K562 (cell line): ENCODE data around the gene NAP1L1. TPM values are rescaled to one million over a fixed set of nuclear protein-coding genes. Genes with fewer than 3 reads are reported as not detected.

Experiments
- ATAC-seq: fragments of 200-7000 bp; cut with Tn5 transposase; 3 replicates; pipeline ENCODE4 v1.9.1; 2020; ENCODE audit warnings: moderate library complexity
- BruUV-seq: library from RNA; stranded (reverse); fragments of 400-500 nt; replicated peaks from 2 replicates; lab custom pipeline; 2021; lab: Mats Ljungman, UMichigan
- CTCF ChIA-PET: fragments of 300-600 bp; formaldehyde crosslinking; extraction: SDS; loops from one replicate; lab custom pipeline; 2021; ENCODE audit warnings: low intra/inter-chr PET ratio; lab: Yijun Ruan, JAX
- POLR2A ChIA-PET: fragments of 300-600, 350-650 bp; sonication (Branson Sonifier 250); formaldehyde crosslinking; extraction: SDS; loops from one replicate; lab custom pipeline; 2021; ENCODE audit warnings: antibody characterized with exemption, inconsistent platforms; lab: Yijun Ruan, JAX
- DNase-seq, 4 experiments: peaks; one replicate each; pipeline versions ENCODE4 v3.0.0 to v3.0.0-alpha.2; 2011 to 2018; ENCODE audit warnings: low spot score in 3 of 4, mixed read lengths in 3 of 4; ENCODE audit errors: extremely low read depth in 1 of 4
- FAIRE-seq: peaks from 2 replicates; lab custom pipeline; 2011; peaks lifted over from hg19 to GRCh38; lab: Jason Lieb, UNC
- H2AFZ ChIP-seq: 2 replicates; pipeline ENCODE4 v1.6.0; 2011; ENCODE audit warnings: low read depth, low read length, control low read depth, inconsistent platforms
- H3K27ac ChIP-seq: fragments of 200-600 bp; 3 replicates; pipeline ENCODE4 v1.8.0; 2011; ENCODE audit warnings: low read depth, mild to moderate bottlenecking, control low read depth, inconsistent platforms, low read length, moderate library complexity, mixed read lengths; ENCODE audit errors: extremely low read depth
- H3K27me3 ChIP-seq, 2 experiments: fragments of 300-600 bp in 1 of 2; 2 replicates in 1 of 2; 3 replicates in 1 of 2; pipeline versions ENCODE4 v1.6.0 to v1.8.0; 2011; ENCODE audit warnings: inconsistent platforms in 2 of 2, low read length in 2 of 2, mild to moderate bottlenecking in 1 of 2, mixed read lengths in 1 of 2, moderate library complexity in 1 of 2; ENCODE audit not compliant: control insufficient read depth in 2 of 2, insufficient read depth in 2 of 2
- H3K36me3 ChIP-seq: fragments of 300-600 bp; 3 replicates; pipeline ENCODE4 v1.8.0; 2011; ENCODE audit warnings: mild to moderate bottlenecking, low read length, inconsistent platforms; ENCODE audit not compliant: control insufficient read depth, insufficient read depth
- H3K4me1 ChIP-seq, 2 experiments: fragments of 200-600 bp in 1 of 2; replicated peaks in 1 of 2; 2 replicates in 1 of 2; 3 replicates in 1 of 2; pipeline versions ENCODE4 v1.5.1 to v1.8.0; 2011; ENCODE audit warnings: inconsistent platforms in 2 of 2, low read length in 2 of 2, mild to moderate bottlenecking in 1 of 2, mixed read lengths in 1 of 2, moderate library complexity in 1 of 2; ENCODE audit not compliant: control insufficient read depth in 2 of 2, insufficient read depth in 2 of 2
- H3K4me2 ChIP-seq: 2 replicates; pipeline ENCODE4 v1.6.1; 2011; ENCODE audit warnings: low read length, control low read depth, inconsistent platforms, mixed read lengths; ENCODE audit not compliant: insufficient read depth
- H3K4me3 ChIP-seq: fragments of 200-600 bp; sonication (generic), shearing (Covaris generic); 2 replicates; pipeline ENCODE4 v1.5.1; 2016; ENCODE audit warnings: control low read depth, inconsistent platforms
- H3K79me2 ChIP-seq: fragments of 200-600 bp; 3 replicates; pipeline ENCODE4 v1.8.0; 2011; ENCODE audit warnings: low read length, inconsistent platforms; ENCODE audit not compliant: control insufficient read depth, insufficient read depth
- H3K9ac ChIP-seq, 2 experiments: 2 replicates each; pipeline versions ENCODE4 v1.6.0 to v1.6.1; 2011; ENCODE audit warnings: low read depth in 2 of 2, low read length in 2 of 2, control low read depth in 1 of 2, inconsistent platforms in 1 of 2, mild to moderate bottlenecking in 1 of 2, mixed read lengths in 1 of 2; ENCODE audit not compliant: insufficient read depth in 1 of 2
- H3K9me1 ChIP-seq: one replicate; pipeline ENCODE4 v1.6.0; 2011; ENCODE audit warnings: inconsistent platforms, mild to moderate bottlenecking, low read length, moderate library complexity; ENCODE audit not compliant: control insufficient read depth, insufficient read depth
- H3K9me3 ChIP-seq: replicated peaks from 2 replicates; pipeline ENCODE4 v1.5.1; 2011; ENCODE audit warnings: low read depth, low read length, inconsistent platforms; ENCODE audit not compliant: control insufficient read depth, insufficient read depth
- H4K20me1 ChIP-seq: replicated peaks from 2 replicates; pipeline ENCODE4 v1.6.1; 2011; ENCODE audit warnings: low read length, inconsistent platforms, mixed read lengths; ENCODE audit not compliant: control insufficient read depth, insufficient read depth
- CEBPG ChIP-seq, 3 experiments: fragments of 200-800 bp in 1 of 3; sonication (Bioruptor generic) in 1 of 3; sonication (generic) in 1 of 3; formaldehyde crosslinking in 1 of 3; IDR thresholded peaks in 2 of 3; conservative IDR thresholded peaks in 1 of 3; 2 replicates each; pipeline versions ENCODE4 v1.6.1 to v1.8.0; 2016 to 2022; ENCODE audit warnings: missing compliant biosample characterization in 2 of 3, missing genetic modification characterization in 2 of 3, mild to moderate bottlenecking in 1 of 3, missing genetic modification reagents in 1 of 3
- CHD4 ChIP-seq: fragments of 200-600 bp; sonication (generic); IDR thresholded peaks from 3 replicates; pipeline ENCODE4 v1.6.1; 2012; ENCODE audit warnings: low read depth, mild to moderate bottlenecking, mixed read lengths, low read length, inconsistent platforms; ENCODE audit not compliant: insufficient read depth, insufficient replicate concordance, poor library complexity, severe bottlenecking
- NCOA1 ChIP-seq: fragments of 450-650 bp; IDR thresholded peaks from 2 replicates; pipeline ENCODE4 v1.6.1; 2016; ENCODE audit warnings: low read depth
- NCOA6 ChIP-seq: fragments of 450-650 bp; IDR thresholded peaks from 2 replicates; pipeline ENCODE4 v1.6.1; 2017; ENCODE audit warnings: mild to moderate bottlenecking
- PHB ChIP-seq: fragments of 250-450 bp; sonication (Bioruptor Pico); IDR thresholded peaks from 2 replicates; pipeline ENCODE4 v1.5.0; 2021
- POLR2AphosphoS5 ChIP-seq: IDR thresholded peaks from 2 replicates; pipeline ENCODE4 v1.6.1; 2011; ENCODE audit warnings: mild to moderate bottlenecking, low read depth, low read length, moderate library complexity; ENCODE audit not compliant: control insufficient read depth, insufficient read depth
- POLR3A ChIP-seq: IDR thresholded peaks from 2 replicates; pipeline ENCODE4 v1.6.1; 2011; ENCODE audit warnings: borderline replicate concordance, mild to moderate bottlenecking, moderate library complexity; ENCODE audit not compliant: insufficient read length, insufficient read depth; ENCODE audit errors: extremely low read depth
- RBFOX2 ChIP-seq: fragments of 200-400 bp; formaldehyde crosslinking; IDR thresholded peaks from 2 replicates; pipeline ENCODE4 v1.6.1; 2017; ENCODE audit warnings: low read depth, mild to moderate bottlenecking, low read length, moderate library complexity
- SAFB ChIP-seq: fragments of 200-400 bp; formaldehyde crosslinking; IDR thresholded peaks from 2 replicates; pipeline ENCODE4 v1.6.1; 2017; ENCODE audit warnings: low read depth, low read length, borderline replicate concordance
- SAFB2 ChIP-seq: fragments of 200-400 bp; formaldehyde crosslinking; IDR thresholded peaks from 2 replicates; pipeline ENCODE4 v1.6.1; 2018; ENCODE audit warnings: borderline replicate concordance, low read length, low read depth, moderate library complexity; ENCODE audit not compliant: severe bottlenecking
- ZBTB7A ChIP-seq: IDR thresholded peaks from 2 replicates; pipeline ENCODE4 v1.6.1; 2011; ENCODE audit warnings: low read depth, mild to moderate bottlenecking, low read length, moderate library complexity, borderline replicate concordance; ENCODE audit not compliant: control insufficient read depth
- ZKSCAN8 ChIP-seq: fragments of 200-800 bp; sonication (Bioruptor generic); IDR thresholded peaks from 2 replicates; pipeline ENCODE4 v1.6.1; 2016; ENCODE audit warnings: missing genetic modification characterization, missing compliant biosample characterization
- ZNF134 ChIP-seq: fragments of 250-450 bp; sonication (Bioruptor Pico); conservative IDR thresholded peaks from 2 replicates; pipeline ENCODE4 v1.4.0; 2020
- WGBS: fragments of 100-300 bp; shearing (Covaris generic); methylation state at CpG from one replicate; pipeline ENCODE4 v1.1.6; 2016; ENCODE audit warnings: low coverage, mixed read lengths; ENCODE audit not compliant: insufficient coverage; ENCODE audit errors: missing lambda C conversion rate; 5-methylcytosine and 5-hydroxymethylcytosine counted together
- in situ Hi-C: fragments of 300-500 bp; cut with MboI; formaldehyde crosslinking; loops from 4 replicates; pipeline ENCODE4 v1.15.0; 2018; ENCODE audit warnings: inconsistent platforms, mixed read lengths
- intact Hi-C: fragments of 100-400 bp; cut with micrococcal nuclease; formaldehyde crosslinking; loops from 2 replicates; pipeline ENCODE4 v1.14.2; 2022
- polyA plus RNA-seq, 8 experiments: library from polyadenylated mRNA; depleted of rRNA in 4 of 8; stranded (reverse) in 5 of 8; unstranded in 3 of 8; fragments of >200 nt; fragmentation: Nextera tagmentation in 2 of 8; fragmentation: Illumina TruSeq in 1 of 8; extraction: Ambion mirVana in 2 of 8; extraction: Trizol in 1 of 8; gene quantifications; 2 replicates each; pipeline versions ENCODE4 v1.2.1 to v1.2.3, GENCODE V29; 2011 to 2014; ENCODE audit warnings: inconsistent platforms in 1 of 8, missing spikeins in 1 of 8
- total RNA-seq, 7 experiments: library from RNA; depleted of rRNA in 6 of 7; stranded (reverse); fragments of >200 nt in 6 of 7; fragmentation: Illumina TruSeq in 2 of 7; extraction: Trizol in 2 of 7; gene quantifications; 2 replicates each; pipeline versions ENCODE4 v1.2.1 to v1.2.3, GENCODE V29; 2011 to 2021; ENCODE audit warnings: low replicate concordance in 1 of 7
- TF ChIP-seq, protein P1 (sequence below): fragments of 150-350 bp; IDR thresholded peaks from 2 replicates; pipeline ENCODE4 v1.6.1; 2014; ENCODE audit warnings: low read depth, mild to moderate bottlenecking, low read length, borderline replicate concordance
- TF ChIP-seq, protein P2 (sequence below), 2 experiments: fragments of 450-650 bp; IDR thresholded peaks; 2 replicates each; pipeline ENCODE4 v1.6.1; 2018; ENCODE audit warnings: mild to moderate bottlenecking in 2 of 2, low read depth in 1 of 2; ENCODE audit not compliant: partially characterized antibody in 2 of 2

Gene NAP1L1
- total and polyA plus RNA-seq, 9 of the 15 experiments (the other 6 are each of a cell fraction or from before 2014, with no cell fraction given): 287 to 747 (median 450) TPM

GRCh38 chr12:76094754-76095153 lies 10.3 kb upstream of the NAP1L1 start:
- no peak overlapping the region for H3K9ac ChIP-seq
- H3K79me2 ChIP-seq: no peaks in the 10 kb centered on the region
- intact Hi-C loops (no loop called here), in situ Hi-C loops (no loop called here)
- WGBS: 80% methylated on average over 3 of the region's 3 CpGs
- BruUV-seq: no TSS peak
- H3K4me1 ChIP-seq: peaks cover 6 to 10% of the 10 kb centered on the region in 2 experiments; a peak in 3 of 5 replicates
- H3K27ac ChIP-seq: no peak overlapping the region
- no peaks in the 10 kb centered on the region for H3K9me1 ChIP-seq
- FAIRE-seq (no peak), DNase-seq (no peak), ATAC-seq (no peak)
- no peaks in the 10 kb centered on the region for H4K20me1 ChIP-seq
- POLR2A ChIA-PET: interaction anchor here (0.7 kb wide), 1 partner anchor 8 kb away, joined by 3 read pairs; no protein-coding TSS in a partner anchor
- no peaks in the 10 kb centered on the region for H3K27me3 ChIP-seq
- H3K9me3 ChIP-seq: no peaks in the 10 kb centered on the region
- H3K36me3 ChIP-seq: no peaks in the 10 kb centered on the region
- CTCF ChIA-PET: no interaction called here
- H3K4me2 ChIP-seq: no peak overlapping the region
- no peak overlapping the region for H2AFZ ChIP-seq
- no peak overlapping the region for H3K4me3 ChIP-seq
- TF ChIP-seq CHD4: no peak
- TF ChIP-seq POLR3A: no peak
- TF ChIP-seq ZBTB7A: no peak
- TF ChIP-seq ZKSCAN8: no peak
- no peak for TF ChIP-seq SAFB2
- TF ChIP-seq NCOA1: no peak
- no peak for TF ChIP-seq PHB (CRISPR knock-in tag)
- TF ChIP-seq, protein P1, sequence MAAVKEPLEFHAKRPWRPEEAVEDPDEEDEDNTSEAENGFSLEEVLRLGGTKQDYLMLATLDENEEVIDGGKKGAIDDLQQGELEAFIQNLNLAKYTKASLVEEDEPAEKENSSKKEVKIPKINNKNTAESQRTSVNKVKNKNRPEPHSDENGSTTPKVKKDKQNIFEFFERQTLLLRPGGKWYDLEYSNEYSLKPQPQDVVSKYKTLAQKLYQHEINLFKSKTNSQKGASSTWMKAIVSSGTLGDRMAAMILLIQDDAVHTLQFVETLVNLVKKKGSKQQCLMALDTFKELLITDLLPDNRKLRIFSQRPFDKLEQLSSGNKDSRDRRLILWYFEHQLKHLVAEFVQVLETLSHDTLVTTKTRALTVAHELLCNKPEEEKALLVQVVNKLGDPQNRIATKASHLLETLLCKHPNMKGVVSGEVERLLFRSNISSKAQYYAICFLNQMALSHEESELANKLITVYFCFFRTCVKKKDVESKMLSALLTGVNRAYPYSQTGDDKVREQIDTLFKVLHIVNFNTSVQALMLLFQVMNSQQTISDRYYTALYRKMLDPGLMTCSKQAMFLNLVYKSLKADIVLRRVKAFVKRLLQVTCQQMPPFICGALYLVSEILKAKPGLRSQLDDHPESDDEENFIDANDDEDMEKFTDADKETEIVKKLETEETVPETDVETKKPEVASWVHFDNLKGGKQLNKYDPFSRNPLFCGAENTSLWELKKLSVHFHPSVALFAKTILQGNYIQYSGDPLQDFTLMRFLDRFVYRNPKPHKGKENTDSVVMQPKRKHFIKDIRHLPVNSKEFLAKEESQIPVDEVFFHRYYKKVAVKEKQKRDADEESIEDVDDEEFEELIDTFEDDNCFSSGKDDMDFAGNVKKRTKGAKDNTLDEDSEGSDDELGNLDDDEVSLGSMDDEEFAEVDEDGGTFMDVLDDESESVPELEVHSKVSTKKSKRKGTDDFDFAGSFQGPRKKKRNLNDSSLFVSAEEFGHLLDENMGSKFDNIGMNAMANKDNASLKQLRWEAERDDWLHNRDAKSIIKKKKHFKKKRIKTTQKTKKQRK: no peak
- TF ChIP-seq CEBPG (CRISPR knock-in tag; IDR thresholded peaks at IDR 0.05): no peak
- no peak for TF ChIP-seq CEBPG (tag; conservative IDR thresholded peaks at IDR 0.05 in 1 of 2, IDR thresholded peaks at IDR 0.05 in 1 of 2)
- no peak for TF ChIP-seq POLR2AphosphoS5
- TF ChIP-seq, protein P2, sequence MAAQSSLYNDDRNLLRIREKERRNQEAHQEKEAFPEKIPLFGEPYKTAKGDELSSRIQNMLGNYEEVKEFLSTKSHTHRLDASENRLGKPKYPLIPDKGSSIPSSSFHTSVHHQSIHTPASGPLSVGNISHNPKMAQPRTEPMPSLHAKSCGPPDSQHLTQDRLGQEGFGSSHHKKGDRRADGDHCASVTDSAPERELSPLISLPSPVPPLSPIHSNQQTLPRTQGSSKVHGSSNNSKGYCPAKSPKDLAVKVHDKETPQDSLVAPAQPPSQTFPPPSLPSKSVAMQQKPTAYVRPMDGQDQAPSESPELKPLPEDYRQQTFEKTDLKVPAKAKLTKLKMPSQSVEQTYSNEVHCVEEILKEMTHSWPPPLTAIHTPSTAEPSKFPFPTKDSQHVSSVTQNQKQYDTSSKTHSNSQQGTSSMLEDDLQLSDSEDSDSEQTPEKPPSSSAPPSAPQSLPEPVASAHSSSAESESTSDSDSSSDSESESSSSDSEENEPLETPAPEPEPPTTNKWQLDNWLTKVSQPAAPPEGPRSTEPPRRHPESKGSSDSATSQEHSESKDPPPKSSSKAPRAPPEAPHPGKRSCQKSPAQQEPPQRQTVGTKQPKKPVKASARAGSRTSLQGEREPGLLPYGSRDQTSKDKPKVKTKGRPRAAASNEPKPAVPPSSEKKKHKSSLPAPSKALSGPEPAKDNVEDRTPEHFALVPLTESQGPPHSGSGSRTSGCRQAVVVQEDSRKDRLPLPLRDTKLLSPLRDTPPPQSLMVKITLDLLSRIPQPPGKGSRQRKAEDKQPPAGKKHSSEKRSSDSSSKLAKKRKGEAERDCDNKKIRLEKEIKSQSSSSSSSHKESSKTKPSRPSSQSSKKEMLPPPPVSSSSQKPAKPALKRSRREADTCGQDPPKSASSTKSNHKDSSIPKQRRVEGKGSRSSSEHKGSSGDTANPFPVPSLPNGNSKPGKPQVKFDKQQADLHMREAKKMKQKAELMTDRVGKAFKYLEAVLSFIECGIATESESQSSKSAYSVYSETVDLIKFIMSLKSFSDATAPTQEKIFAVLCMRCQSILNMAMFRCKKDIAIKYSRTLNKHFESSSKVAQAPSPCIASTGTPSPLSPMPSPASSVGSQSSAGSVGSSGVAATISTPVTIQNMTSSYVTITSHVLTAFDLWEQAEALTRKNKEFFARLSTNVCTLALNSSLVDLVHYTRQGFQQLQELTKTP (IDR thresholded peaks at IDR 0.05; ENCODE audit: low read depth in 1 of 2, partially characterized antibody in 2 of 2): no peak
- no peak for TF ChIP-seq NCOA6
- no peak for TF ChIP-seq SAFB
- TF ChIP-seq ZNF134 (CRISPR knock-in tag): no peak
- TF ChIP-seq RBFOX2: no peak
